Lung (tissue), 12 donors: Measurements from ENCODE around the gene SIK3. TPM values are rescaled to one million over a fixed set of nuclear protein-coding genes. Genes with fewer than 3 reads are reported as not detected.
A peak's percentile ranks its signal among the peaks of the same experiment; 100 is the strongest.
"Not testable (repeated sequence)": the region's sequence is repeated elsewhere in the genome, so short reads cannot be mapped to it uniquely, and the experiment has no call there.

ENCODE experiments used
- ATAC-seq: fragments of 200-7000 bp; cut with Tn5 transposase; one replicate; pipeline ENCODE4 v1.9.1; 2020; ENCODE audit warnings: moderate number of reproducible peaks; ENCODE audit not compliant: insufficient read depth, low FRiP score
- DNase-seq, 3 donors: peaks; one replicate each; pipeline ENCODE4 v3.0.0-alpha.2; 2013 to 2017
- H3K27ac ChIP-seq, 2 donors: one replicate each; pipeline ENCODE4 v1.5.1; 2013; ENCODE audit warnings: mild to moderate bottlenecking in 2 of 2, moderate library complexity in 2 of 2, control low read depth in 1 of 2, inconsistent platforms in 1 of 2, low read depth in 1 of 2, low read length in 1 of 2
- H3K27me3 ChIP-seq, 3 donors: one replicate each; pipeline ENCODE4 v1.5.1; 2013; ENCODE audit warnings: low read length in 2 of 3; ENCODE audit not compliant: control insufficient read depth in 3 of 3, insufficient read depth in 3 of 3
- H3K36me3 ChIP-seq, 4 donors: one replicate each; pipeline ENCODE4 v1.5.1; 2013; ENCODE audit warnings: low read length in 4 of 4, mild to moderate bottlenecking in 1 of 4, moderate library complexity in 1 of 4; ENCODE audit not compliant: control insufficient read depth in 4 of 4, insufficient read depth in 4 of 4
- H3K4me1 ChIP-seq, 5 donors: one replicate each; pipeline ENCODE4 v1.5.1; 2013; ENCODE audit warnings: low read length in 5 of 5, mild to moderate bottlenecking in 2 of 5, moderate library complexity in 1 of 5; ENCODE audit not compliant: control insufficient read depth in 5 of 5, insufficient read depth in 5 of 5
- H3K4me3 ChIP-seq: one replicate; pipeline ENCODE4 v1.5.1; 2013; ENCODE audit warnings: mild to moderate bottlenecking, control low read depth, moderate library complexity
- H3K9ac ChIP-seq, 2 donors: one replicate each; pipeline ENCODE4 v1.5.1; 2013; ENCODE audit warnings: low read length in 2 of 2, control low read depth in 1 of 2; ENCODE audit not compliant: insufficient read depth in 1 of 2
- H3K9me3 ChIP-seq, 4 donors: one replicate each; pipeline ENCODE4 v1.5.1; 2013; ENCODE audit warnings: low read length in 3 of 4, mild to moderate bottlenecking in 1 of 4, moderate library complexity in 1 of 4; ENCODE audit not compliant: control insufficient read depth in 4 of 4, insufficient read depth in 3 of 4
- CTCF ChIP-seq: IDR thresholded peaks from 2 replicates; pipeline ENCODE4 v1.5.1; 2012; ENCODE audit warnings: mild to moderate bottlenecking; ENCODE audit errors: control extremely low read depth, extremely low read depth
- WGBS, 2 donors: extraction: QIAGEN DNeasy Blood & Tissue Kit; methylation state at CpG; one replicate each; pipeline ENCODE4 v1.1.7; 2013; 5-methylcytosine and 5-hydroxymethylcytosine counted together
- polyA plus RNA-seq, 2 donors: library from polyadenylated mRNA; stranded (reverse); fragments of 200-250 nt; gene quantifications; one replicate each; pipeline ENCODE4 v1.2.1, GENCODE V29; 2013
- total RNA-seq, 2 donors: library from RNA; depleted of rRNA in 1 of 2; stranded (reverse); fragments of >200 nt in 1 of 2; gene quantifications; one replicate each; pipeline ENCODE4 v1.2.1, GENCODE V29; 2014 to 2021
- donor health status: control.
- donor health status: control.
- donor health status: Bipolar disorder and iron deficiency.
- donor health status: healthy.
- donor health status: DM: yes; HTN: yes; CAD: no.

Gene SIK3
- total and polyA plus RNA-seq, 4 donors, result 9.0 to 43.4 (median 29.6) TPM

GRCh38 chr11:116807601-116808261 lies 290.5 kb downstream of the SIK3 start:
- 92% methylated on average over 6 of the region's 6 CpGs for whole genome bisulfite sequencing, 2 donors

GRCh38 chr11:116804001-116804400 lies 294.2 kb downstream of the SIK3 start:
- no peak for DNase-seq
- H3K27ac ChIP-seq, result no peak overlapping the region
- no peaks in the 10 kb centered on the region for H3K27me3 ChIP-seq
- no peak overlapping the region for H3K9ac ChIP-seq
- no peaks in the 10 kb centered on the region for H3K9me3 ChIP-seq
- H3K4me3 ChIP-seq, result no peak overlapping the region
- no peak for TF ChIP-seq CTCF
- H3K4me1 ChIP-seq, result no peaks in the 10 kb centered on the region
- 64 to 76% methylated on average over 3 of the region's 3 CpGs for WGBS, 2 donors
- ATAC-seq, result no peak
- no peaks in the 10 kb centered on the region for H3K36me3 ChIP-seq

More at GRCh38 chr11:116807601-116808261, 290.5 kb downstream of the SIK3 start:
- no peak for ATAC-seq
- Histone ChIP-seq H3K9me3 (no peaks in the 10 kb centered on the region), H3K36me3 (no peaks in the 10 kb centered on the region), H3K9ac (no peak overlapping the region), H3K4me1 (no peaks in the 10 kb centered on the region), H3K27me3 (no peaks in the 10 kb centered on the region), H3K27ac (peak overlapping the region in 1 of 2 donors; percentile 68), H3K4me3 (no peak overlapping the region)
- DNase-seq, result no peak
- TF ChIP-seq CTCF, result no peak

- H3K27ac ChIP-seq, H3K9me3 ChIP-seq, ATAC-seq, H3K27me3 ChIP-seq, H3K36me3 ChIP-seq, H3K9ac ChIP-seq, H3K4me1 ChIP-seq, DNase-seq, H3K4me3 ChIP-seq: not testable (repeated sequence)
Measured at GRCh38 chr11:116801662-116802061, 296.6 kb downstream of the SIK3 start.

- ATAC-seq, result no peak
- WGBS, 2 donors, result 96 to 99% methylated on average over 2 of the region's 2 CpGs
- no peak overlapping the region for H3K4me3 ChIP-seq
- no peaks in the 10 kb centered on the region for H3K4me1 ChIP-seq
- H3K36me3 ChIP-seq, result no peaks in the 10 kb centered on the region
- no peak overlapping the region for H3K9ac ChIP-seq
- no peak for TF ChIP-seq CTCF
- H3K27ac ChIP-seq, result no peak overlapping the region
- no peak for DNase-seq
- no peaks in the 10 kb centered on the region for H3K9me3 ChIP-seq
- H3K27me3 ChIP-seq, result peaks cover 0 to 2% (median 0%) of the 10 kb centered on the region in 3 donors
Measured at GRCh38 chr11:116800610-116801009, 297.6 kb downstream of the SIK3 start.
